Transverse colon (tissue), 3 donors: ENCODE data around the gene IFI35.
A peak's percentile ranks its signal among the peaks of the same experiment; 100 is the strongest.

Source experiments
- CTCF ChIP-seq, 5 experiments: fragments of 200-600 bp in 3 of 5; fragments of 450-650 bp in 2 of 5; sonication (generic) in 3 of 5; IDR thresholded peaks; 1 replicate in 2 of 5; 2 replicates in 3 of 5; pipeline ENCODE4 v1.5.1; 2016 to 2017; ENCODE audit warnings: antibody characterized with exemption in 5 of 5, inconsistent platforms in 3 of 5, mild to moderate bottlenecking in 2 of 5, moderate library complexity in 1 of 5
- EP300 ChIP-seq: sonication (generic); formaldehyde crosslinking; IDR thresholded peaks from one replicate; pipeline ENCODE4 v1.6.1; 2017; ENCODE audit warnings: antibody characterized with exemption, low read depth
- POLR2A ChIP-seq: fragments of 450-650 bp; IDR thresholded peaks from one replicate; pipeline ENCODE4 v1.6.1; 2016; ENCODE audit warnings: antibody characterized with exemption, mild to moderate bottlenecking, moderate library complexity

DNA sequence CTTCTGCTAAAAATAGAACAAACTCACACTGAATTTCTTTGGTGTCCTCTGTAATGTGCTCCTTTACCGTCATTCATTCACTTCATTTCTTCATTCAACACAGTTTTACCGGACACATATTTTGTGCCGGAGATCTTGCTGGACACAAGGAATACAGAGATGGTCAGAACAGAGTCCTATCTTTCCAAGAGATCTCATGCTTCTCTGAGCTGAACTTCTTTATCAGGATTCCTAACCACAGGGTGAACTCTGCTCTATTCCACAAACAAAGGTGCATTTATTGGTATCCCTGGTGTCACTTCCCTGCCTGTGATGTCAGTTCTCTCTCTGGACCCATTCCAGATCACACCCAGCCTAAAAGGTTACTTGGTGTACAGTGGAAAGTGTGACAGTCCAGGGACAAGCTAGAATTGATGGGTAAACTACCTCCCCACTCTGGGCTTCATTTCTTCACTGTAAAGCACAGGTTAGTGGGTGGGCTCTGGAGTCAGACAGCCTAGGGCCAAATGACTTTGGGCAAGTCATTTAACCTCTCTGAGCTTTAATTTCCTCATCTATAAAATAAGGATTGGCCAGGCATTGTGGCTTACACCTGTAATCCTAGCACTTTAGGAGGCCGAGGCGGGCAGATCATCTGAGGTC is 4.2 kb downstream of the IFI35 start:
- TF ChIP-seq POLR2A (peak; percentile 36), EP300 (peak; percentile 11), CTCF (IDR thresholded peaks at IDR 0.05) (peak in 1 of 5 experiments; percentile 9)
